GM12878 (cell line): ENCODE results near the gene PRR15L. TPM values are rescaled to one million over a fixed set of nuclear protein-coding genes. Genes with fewer than 3 reads are reported as not detected.

Experiments
- ATAC-seq: fragments of 200-7000 bp; cut with Tn5 transposase; 3 replicates; pipeline ENCODE4 v1.9.1; 2020; ENCODE audit warnings: mild to moderate bottlenecking, moderate library complexity
- BruUV-seq: library from RNA; stranded (reverse); fragments of 400-500 nt; replicated peaks from 2 replicates; lab custom pipeline; 2021; lab: Mats Ljungman, UMichigan
- CTCF ChIA-PET: fragments of 300-600 bp; sonication (Branson Sonifier 250); formaldehyde crosslinking; extraction: SDS; loops from one replicate; lab custom pipeline; 2021; ENCODE audit warnings: inconsistent platforms; lab: Yijun Ruan, JAX
- POLR2A ChIA-PET: fragments of 350-600 bp; formaldehyde crosslinking; extraction: SDS; loops from one replicate; lab custom pipeline; 2021; ENCODE audit warnings: inconsistent platforms; lab: Charles Lee
- RAD21 ChIA-PET: fragments of 300-600 bp; sonication (Branson Sonifier 250); formaldehyde crosslinking; loops from one replicate; lab custom pipeline; 2023; ENCODE audit warnings: antibody characterized with exemption; ENCODE audit not compliant: unreplicated experiment; lab: Charles Lee
- SMC1A ChIA-PET: fragments of 300-600 bp; sonication (Branson Sonifier 250); formaldehyde crosslinking; loops from one replicate; lab custom pipeline; 2023; ENCODE audit not compliant: unreplicated experiment, uncharacterized antibody; lab: Charles Lee
- DNase-seq: peaks from one replicate; pipeline ENCODE4 v3.0.0-alpha.2; 2011; ENCODE audit warnings: low read depth, low spot score
- FAIRE-seq: peaks from 3 replicates; lab custom pipeline; 2011; peaks lifted over from hg19 to GRCh38; lab: Jason Lieb, UNC
- H2AFZ ChIP-seq: 2 replicates; pipeline ENCODE4 v1.6.0; 2011; ENCODE audit warnings: low read depth, low read length, control low read depth; ENCODE audit not compliant: control insufficient read depth
- H3K27ac ChIP-seq: 2 replicates; pipeline ENCODE4 v1.5.1; 2011; ENCODE audit warnings: control low read depth; ENCODE audit not compliant: control insufficient read depth, insufficient read depth
- H3K27me3 ChIP-seq, 2 experiments: replicated peaks in 1 of 2; 2 replicates each; pipeline versions ENCODE4 v1.6.0 to v1.6.1; 2011; ENCODE audit warnings: low read length in 1 of 2; ENCODE audit not compliant: control insufficient read depth in 2 of 2, insufficient read depth in 2 of 2
- H3K36me3 ChIP-seq, 2 experiments: 2 replicates each; pipeline ENCODE4 v1.5.1; 2011; ENCODE audit warnings: low read length in 1 of 2; ENCODE audit not compliant: control insufficient read depth in 2 of 2, insufficient read depth in 2 of 2
- H3K4me1 ChIP-seq: 2 replicates; pipeline ENCODE4 v1.6.1; 2011; ENCODE audit warnings: mild to moderate bottlenecking, low read length, moderate library complexity, mixed read lengths; ENCODE audit not compliant: control insufficient read depth, insufficient read depth
- H3K4me2 ChIP-seq: 2 replicates; pipeline ENCODE4 v1.6.0; 2011; ENCODE audit warnings: control low read depth; ENCODE audit not compliant: control insufficient read depth, insufficient read depth
- H3K4me3 ChIP-seq: fragments of 200-600 bp; sonication (generic); 2 replicates; pipeline ENCODE4 v1.5.1; 2016
- H3K79me2 ChIP-seq: 2 replicates; pipeline ENCODE4 v1.6.0; 2011; ENCODE audit warnings: low read length; ENCODE audit not compliant: control insufficient read depth, insufficient read depth
- H3K9ac ChIP-seq: 2 replicates; pipeline ENCODE4 v1.8.0; 2011; ENCODE audit warnings: low read length, control low read depth, mixed read lengths; ENCODE audit not compliant: control insufficient read depth, insufficient read depth
- H3K9me3 ChIP-seq: replicated peaks from 3 replicates; pipeline ENCODE4 v1.5.1; 2011; ENCODE audit warnings: mild to moderate bottlenecking, low read length; ENCODE audit not compliant: control insufficient read depth, insufficient read depth
- H4K20me1 ChIP-seq: 2 replicates; pipeline ENCODE4 v1.6.0; 2011; ENCODE audit not compliant: control insufficient read depth, insufficient read depth
- ATF7 ChIP-seq: fragments of 450-650 bp; IDR thresholded peaks from 2 replicates; pipeline ENCODE4 v1.6.1; 2016; ENCODE audit warnings: low read depth, mild to moderate bottlenecking
- BACH1 ChIP-seq: fragments of 450-650 bp; IDR thresholded peaks from 2 replicates; pipeline ENCODE4 v1.6.1; 2017; ENCODE audit warnings: mild to moderate bottlenecking, borderline replicate concordance
- CBX3 ChIP-seq: fragments of 200-600 bp; sonication (generic); IDR thresholded peaks from 2 replicates; pipeline ENCODE4 v1.6.1; 2016; ENCODE audit warnings: low read depth, borderline replicate concordance
- FOS ChIP-seq: IDR thresholded peaks from 3 replicates; pipeline ENCODE4 v1.6.1; 2011; ENCODE audit warnings: borderline replicate concordance; ENCODE audit not compliant: insufficient read length; ENCODE audit errors: extremely low read depth
- FOXM1 ChIP-seq: IDR thresholded peaks from 2 replicates; pipeline ENCODE4 v1.6.1; 2012; ENCODE audit warnings: low read depth, mild to moderate bottlenecking, inconsistent platforms, low read length, moderate library complexity
- KDM1A ChIP-seq: fragments of 200-600 bp; sonication (generic); IDR thresholded peaks from 2 replicates; pipeline ENCODE4 v1.6.1; 2016; ENCODE audit warnings: borderline replicate concordance
- MTA3 ChIP-seq: IDR thresholded peaks from 2 replicates; pipeline ENCODE4 v1.6.1; 2012; ENCODE audit warnings: low read length, inconsistent platforms, borderline replicate concordance
- NBN ChIP-seq: fragments of 450-650 bp; IDR thresholded peaks from 2 replicates; pipeline ENCODE4 v1.6.1; 2016
- NFIC ChIP-seq: IDR thresholded peaks from 2 replicates; pipeline ENCODE4 v1.6.1; 2012; ENCODE audit warnings: low read depth, mild to moderate bottlenecking, inconsistent platforms, low read length, moderate library complexity
- SMC3 ChIP-seq: IDR thresholded peaks from 2 replicates; pipeline ENCODE4 v1.6.1; 2011; ENCODE audit warnings: low read length, improper control_type of control experiment, borderline replicate concordance
- SRF ChIP-seq, 2 experiments: IDR thresholded peaks; 2 replicates each; pipeline ENCODE4 v1.6.1; 2011; ENCODE audit warnings: low read depth in 2 of 2, low read length in 2 of 2, mild to moderate bottlenecking in 1 of 2, moderate library complexity in 1 of 2
- TBL1XR1 ChIP-seq: IDR thresholded peaks from 2 replicates; pipeline ENCODE4 v1.6.1; 2012; ENCODE audit warnings: low read depth, low read length, improper control_type of control experiment
- ZNF384 ChIP-seq: IDR thresholded peaks from 2 replicates; pipeline ENCODE4 v1.6.1; 2012; ENCODE audit warnings: low read depth, mild to moderate bottlenecking, low read length, improper control_type of control experiment, borderline replicate concordance
- WGBS: methylation state at CpG from one replicate; pipeline ENCODE4 v1.1.6; 2016; ENCODE audit warnings: low lambda C conversion rate; ENCODE audit not compliant: insufficient replicate concordance, insufficient coverage; ENCODE audit errors: missing lambda C conversion rate; 5-methylcytosine and 5-hydroxymethylcytosine counted together
- in situ Hi-C: fragments of 300-500 bp; cut with MboI; formaldehyde crosslinking; loops from 9 replicates; pipeline ENCODE4 v1.14.3; 2018; ENCODE audit warnings: mixed read lengths
- intact Hi-C: fragments of 100-400 bp; cut with micrococcal nuclease; formaldehyde crosslinking; loops from one replicate; pipeline ENCODE4 v1.14.2; 2022; ENCODE audit not compliant: unreplicated experiment
- polyA plus RNA-seq, 11 experiments: library from polyadenylated mRNA; depleted of rRNA in 4 of 11; unstranded in 6 of 11; stranded (reverse) in 5 of 11; fragments of >200 nt; fragmentation: Nextera tagmentation in 4 of 11; fragmentation: Illumina TruSeq in 1 of 11; extraction: Ambion mirVana in 4 of 11; extraction: Trizol in 1 of 11; gene quantifications; 1 replicate in 1 of 11; 2 replicates in 10 of 11; pipeline versions ENCODE4 v1.2.1 to v1.2.3, GENCODE V29; 2011 to 2016; ENCODE audit warnings: inconsistent platforms in 2 of 11, missing spikeins in 2 of 11, low read depth in 1 of 11
- total RNA-seq, 4 experiments: library from RNA; depleted of rRNA in 3 of 4; stranded (reverse); fragments of >200 nt in 3 of 4; fragmentation: Illumina TruSeq in 1 of 4; extraction: Trizol in 1 of 4; gene quantifications; 2 replicates each; pipeline versions ENCODE4 v1.2.1 to v1.2.3, GENCODE V29; 2013 to 2021
- TF ChIP-seq, protein P1 (sequence below): fragments of 450-650 bp; formaldehyde crosslinking; IDR thresholded peaks from 2 replicates; pipeline ENCODE4 v1.4.0; 2022; ENCODE audit warnings: mild to moderate bottlenecking, moderate library complexity
- TF ChIP-seq, protein P2 (sequence below): fragments of 450-650 bp; IDR thresholded peaks from 2 replicates; pipeline ENCODE4 v1.6.1; 2016; ENCODE audit warnings: mild to moderate bottlenecking

The PRR15L gene
- total and polyA plus RNA-seq, 10 of the 15 experiments (the other 5 are each of a cell fraction or from before 2014, with no cell fraction given) = 0.11 to 0.18 TPM; not detected in 8

DNA sequence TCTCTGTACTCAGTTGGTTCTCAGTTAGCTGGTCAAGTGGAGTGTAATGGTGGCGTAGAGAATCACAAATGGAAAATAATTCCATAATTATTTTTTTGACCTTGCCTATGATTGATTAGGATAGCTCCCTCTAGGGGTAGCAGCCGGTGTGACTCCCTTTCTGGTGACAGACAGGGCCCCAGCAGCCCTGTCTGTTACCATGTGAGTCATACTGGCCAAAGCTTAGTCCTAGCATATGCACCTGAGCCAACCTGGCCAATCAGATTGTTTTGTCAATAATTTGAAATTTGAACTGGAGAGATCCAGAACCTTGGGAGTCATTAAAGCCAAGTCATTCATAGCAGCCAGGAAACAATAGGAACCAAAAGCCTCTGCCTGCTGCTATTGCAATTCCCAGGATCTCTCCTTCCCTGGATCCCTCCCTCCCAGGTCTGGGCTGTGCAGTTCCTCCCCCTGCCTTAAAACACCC lies 10.7 kb downstream of the PRR15L start (continued):
- TF ChIP-seq NFIC = no peak

DNA sequence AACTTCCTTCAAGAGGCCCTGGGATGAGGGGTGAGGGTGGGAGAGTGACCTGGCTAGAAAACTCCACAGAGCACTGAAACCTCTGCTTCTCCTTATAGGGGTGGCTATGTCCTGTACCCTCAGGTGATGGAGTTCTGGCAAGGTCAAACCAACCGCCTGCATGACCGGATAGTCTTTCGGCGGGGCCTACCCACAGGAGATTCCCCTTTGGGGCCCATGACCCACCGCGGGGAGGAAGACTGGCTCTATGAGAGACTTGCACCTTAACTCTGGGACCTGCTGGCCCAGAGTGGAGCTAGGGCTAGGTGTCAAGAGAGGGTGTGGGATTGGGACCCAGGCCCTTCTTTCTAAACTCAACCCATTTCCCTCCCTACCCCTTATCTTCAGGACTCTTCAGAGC lies 11.2 kb downstream of the PRR15L start:
- CTCF ChIA-PET = interaction anchor here (0.7 to 18.1 kb wide), 26 partner anchors 9 to 254 kb away, joined by 3 to 463 read pairs (median 6); partner anchors contain the start of genes CDK5RAP3, NFE2L1, PRR15L and SCRN2
- H3K27ac ChIP-seq = peak overlapping the region; percentile 15; the same call in 1 of the 2 replicates
- ATAC-seq = no peak
- 82% methylated on average over 6 of the region's 6 CpGs for WGBS
- SMC1A ChIA-PET = interaction anchor here (0.7 to 8.1 kb wide), 11 partner anchors 9 to 103 kb away, joined by 3 to 158 read pairs (median 6); partner anchors contain the start of genes CDK5RAP3, SCRN2 and SP2
- in situ Hi-C loops (no loop called here), intact Hi-C loops (no loop called here)
- H4K20me1 ChIP-seq = no peaks in the 10 kb centered on the region
- RAD21 ChIA-PET = interaction anchor here (0.9 to 7.6 kb wide), 10 partner anchors 13 to 105 kb away, joined by 3 to 126 read pairs (median 4); partner anchors contain the start of genes CDK5RAP3, SCRN2 and SP2
- no TSS peak for BruUV-seq
- no peak for TF ChIP-seq ZNF384
- TF ChIP-seq, protein P1, sequence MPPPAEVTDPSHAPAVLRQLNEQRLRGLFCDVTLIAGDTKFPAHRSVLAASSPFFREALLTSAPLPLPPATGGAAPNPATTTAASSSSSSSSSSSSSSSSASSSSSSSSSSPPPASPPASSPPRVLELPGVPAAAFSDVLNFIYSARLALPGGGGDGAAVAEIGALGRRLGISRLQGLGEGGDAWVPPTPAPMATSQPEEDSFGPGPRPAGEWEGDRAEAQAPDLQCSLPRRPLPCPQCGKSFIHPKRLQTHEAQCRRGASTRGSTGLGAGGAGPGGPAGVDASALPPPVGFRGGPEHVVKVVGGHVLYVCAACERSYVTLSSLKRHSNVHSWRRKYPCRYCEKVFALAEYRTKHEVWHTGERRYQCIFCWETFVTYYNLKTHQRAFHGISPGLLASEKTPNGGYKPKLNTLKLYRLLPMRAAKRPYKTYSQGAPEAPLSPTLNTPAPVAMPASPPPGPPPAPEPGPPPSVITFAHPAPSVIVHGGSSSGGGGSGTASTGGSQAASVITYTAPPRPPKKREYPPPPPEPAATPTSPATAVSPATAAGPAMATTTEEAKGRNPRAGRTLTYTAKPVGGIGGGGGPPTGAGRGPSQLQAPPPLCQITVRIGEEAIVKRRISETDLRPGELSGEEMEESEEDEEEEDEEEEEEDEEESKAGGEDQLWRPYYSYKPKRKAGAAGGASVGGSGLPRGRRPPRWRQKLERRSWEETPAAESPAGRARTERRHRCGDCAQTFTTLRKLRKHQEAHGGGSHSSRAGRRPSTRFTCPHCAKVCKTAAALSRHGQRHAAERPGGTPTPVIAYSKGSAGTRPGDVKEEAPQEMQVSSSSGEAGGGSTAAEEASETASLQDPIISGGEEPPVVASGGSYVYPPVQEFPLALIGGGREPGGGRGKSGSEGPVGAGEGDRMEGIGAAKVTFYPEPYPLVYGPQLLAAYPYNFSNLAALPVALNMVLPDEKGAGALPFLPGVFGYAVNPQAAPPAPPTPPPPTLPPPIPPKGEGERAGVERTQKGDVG (CRISPR knock-in tag) = no peak
- no peak for TF ChIP-seq FOXM1
- TF ChIP-seq TBL1XR1 = no peak
- TF ChIP-seq, protein P2, sequence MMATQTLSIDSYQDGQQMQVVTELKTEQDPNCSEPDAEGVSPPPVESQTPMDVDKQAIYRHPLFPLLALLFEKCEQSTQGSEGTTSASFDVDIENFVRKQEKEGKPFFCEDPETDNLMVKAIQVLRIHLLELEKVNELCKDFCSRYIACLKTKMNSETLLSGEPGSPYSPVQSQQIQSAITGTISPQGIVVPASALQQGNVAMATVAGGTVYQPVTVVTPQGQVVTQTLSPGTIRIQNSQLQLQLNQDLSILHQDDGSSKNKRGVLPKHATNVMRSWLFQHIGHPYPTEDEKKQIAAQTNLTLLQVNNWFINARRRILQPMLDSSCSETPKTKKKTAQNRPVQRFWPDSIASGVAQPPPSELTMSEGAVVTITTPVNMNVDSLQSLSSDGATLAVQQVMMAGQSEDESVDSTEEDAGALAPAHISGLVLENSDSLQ = no peak
- no peak for TF ChIP-seq KDM1A
- no peak for TF ChIP-seq SRF (IDR thresholded peaks at IDR 0.05; ENCODE audit: low read depth in 2 of 2, low read length in 2 of 2)
- no peak for TF ChIP-seq CBX3
- no peak for TF ChIP-seq ATF7
- TF ChIP-seq SMC3 = no peak
- TF ChIP-seq FOS = no peak
- TF ChIP-seq NBN = no peak
- no peak for TF ChIP-seq BACH1
- TF ChIP-seq MTA3 = no peak
- TF ChIP-seq, all 136 proteins: peak for 0
- FAIRE-seq = no peak
- Histone ChIP-seq H2AFZ (no peak overlapping the region), H3K4me2 (no peak overlapping the region), H3K27me3 (no peaks in the 10 kb centered on the region), H3K79me2 (peaks cover 20% of the 10 kb centered on the region), H3K4me1 (peaks cover 44% of the 10 kb centered on the region), H3K9me3 (no peaks in the 10 kb centered on the region), H3K36me3 (peaks cover 3 to 8% of the 10 kb centered on the region in 2 experiments), H3K9ac (no peak overlapping the region), H3K4me3 (no peak overlapping the region)
- no peak for DNase-seq
- POLR2A ChIA-PET = interaction anchor here (1.2 to 2.7 kb wide), 5 partner anchors 11 to 69 kb away, joined by 4 to 23 read pairs (median 9); partner anchors contain the start of genes CDK5RAP3 and SP2
